ENCODE measurements around the gene ACTN1.

DNA sequence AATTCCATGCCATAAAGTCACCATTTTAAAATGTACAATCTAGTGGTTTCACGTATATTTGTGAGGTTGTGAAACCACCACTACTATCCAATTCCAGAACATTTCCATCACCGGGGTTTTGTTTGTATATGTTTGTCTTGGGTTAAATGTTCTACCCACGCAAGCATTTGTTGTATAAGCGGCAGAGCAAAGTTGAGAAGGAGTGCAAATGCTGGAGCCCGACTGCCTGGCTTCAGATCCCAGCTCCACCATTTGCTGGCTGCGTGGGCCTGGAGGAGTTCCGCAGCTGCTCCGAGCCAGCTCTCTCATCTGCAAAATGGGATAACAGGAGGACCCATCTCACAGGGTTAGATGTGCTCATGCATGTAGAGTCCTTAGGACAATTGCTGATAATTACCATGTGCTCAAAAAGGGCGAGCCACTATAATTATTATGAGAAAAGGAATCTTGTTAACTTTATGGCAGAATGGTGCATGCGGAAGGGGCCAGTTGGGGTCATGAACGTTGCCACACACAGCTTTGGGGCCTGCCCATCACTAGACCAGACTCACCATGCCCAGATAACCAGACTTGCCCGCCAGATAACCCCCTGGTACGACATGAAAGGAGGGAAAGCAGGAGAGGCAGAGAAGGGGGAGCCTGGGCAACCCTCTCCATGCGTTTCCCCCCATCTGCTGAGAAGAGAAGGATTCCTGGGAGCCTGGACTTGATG is 6.4 kb downstream of the ACTN1 start:
- no peak for TF ChIP-seq EZH2 (IDR thresholded peaks at IDR 0.05; ENCODE audit: borderline replicate concordance)
- TF ChIP-seq, protein P1, sequence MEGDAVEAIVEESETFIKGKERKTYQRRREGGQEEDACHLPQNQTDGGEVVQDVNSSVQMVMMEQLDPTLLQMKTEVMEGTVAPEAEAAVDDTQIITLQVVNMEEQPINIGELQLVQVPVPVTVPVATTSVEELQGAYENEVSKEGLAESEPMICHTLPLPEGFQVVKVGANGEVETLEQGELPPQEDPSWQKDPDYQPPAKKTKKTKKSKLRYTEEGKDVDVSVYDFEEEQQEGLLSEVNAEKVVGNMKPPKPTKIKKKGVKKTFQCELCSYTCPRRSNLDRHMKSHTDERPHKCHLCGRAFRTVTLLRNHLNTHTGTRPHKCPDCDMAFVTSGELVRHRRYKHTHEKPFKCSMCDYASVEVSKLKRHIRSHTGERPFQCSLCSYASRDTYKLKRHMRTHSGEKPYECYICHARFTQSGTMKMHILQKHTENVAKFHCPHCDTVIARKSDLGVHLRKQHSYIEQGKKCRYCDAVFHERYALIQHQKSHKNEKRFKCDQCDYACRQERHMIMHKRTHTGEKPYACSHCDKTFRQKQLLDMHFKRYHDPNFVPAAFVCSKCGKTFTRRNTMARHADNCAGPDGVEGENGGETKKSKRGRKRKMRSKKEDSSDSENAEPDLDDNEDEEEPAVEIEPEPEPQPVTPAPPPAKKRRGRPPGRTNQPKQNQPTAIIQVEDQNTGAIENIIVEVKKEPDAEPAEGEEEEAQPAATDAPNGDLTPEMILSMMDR (IDR thresholded peaks at IDR 0.05; ENCODE audit: poor library complexity) = no peak
- no peak for TF ChIP-seq EZH2phosphoT487 (IDR thresholded peaks at IDR 0.05; ENCODE audit: low read depth, severe bottlenecking, unreplicated experiment)

All from hepatocyte (in vitro differentiated cells).